Stimulated activated CD4-positive, alpha-beta T cell treated with anti-CD3 and anti-CD28 coated beads, Interleukin-1b, Interleukin-23, amount 100 ng/mL, for 1 hour (primary cell): ENCODE measurements around the gene ZNF782.
"Not testable (repeated sequence)": the region's sequence is repeated elsewhere in the genome, so short reads cannot be mapped to it uniquely, and the experiment has no call there.

Source experiments
- DNase-seq, 2 donors: peaks; one replicate each; pipeline ENCODE4 v3.0.0-alpha.2; 2020; ENCODE audit warnings: low read depth in 2 of 2

The ZNF782 gene

GRCh38 chr9:96854651-96855273 lies 448 bp upstream of the ZNF782 start:
- DNase-seq, result no peak

GRCh38 chr9:96852676-96853075 lies 1.6 kb downstream of the ZNF782 start:
- DNase-seq, result no peak

- no peak for DNase-seq
These were observed 10.3 kb downstream of the ZNF782 start for GRCh38 chr9:96844040-96844439.

- no peak for DNase-seq
These were observed 35.8 kb downstream of the ZNF782 start for GRCh38 chr9:96818533-96818932.

- no peak for DNase-seq
These were observed 36.3 kb downstream of the ZNF782 start for GRCh38 chr9:96817973-96818372.

GRCh38 chr9:96813607-96814006 lies 40.7 kb downstream of the ZNF782 start:
- DNase-seq, result no peak

GRCh38 chr9:96798959-96799358 lies 55.4 kb downstream of the ZNF782 start:
- not testable (repeated sequence) for DNase-seq

GRCh38 chr9:96784021-96784420 lies 70.3 kb downstream of the ZNF782 start:
- no peak for DNase-seq

- DNase-seq, result no peak
These were observed 72.1 kb downstream of the ZNF782 start for GRCh38 chr9:96782235-96782634.

GRCh38 chr9:96781552-96781951 lies 72.8 kb downstream of the ZNF782 start:
- no peak for DNase-seq

GRCh38 chr9:96779089-96779488 lies 75.2 kb downstream of the ZNF782 start:
- DNase-seq, result no peak

GRCh38 chr9:96777426-96777864 lies 76.9 kb downstream of the ZNF782 start:
- DNase-seq, result no peak

GRCh38 chr9:96771124-96771523 lies 83.2 kb downstream of the ZNF782 start:
- no peak for DNase-seq

GRCh38 chr9:96769989-96770388 lies 84.3 kb downstream of the ZNF782 start:
- DNase-seq, result no peak
